Testis (tissue), 2 donors: Measurements from ENCODE around the gene C2CD4D.

Source experiments
- CTCF ChIP-seq, 3 experiments: fragments of 450-650 bp in 2 of 3; fragments of 200-600 bp in 1 of 3; sonication (generic) in 1 of 3; IDR thresholded peaks; one replicate each; pipeline ENCODE4 v1.5.1; 2016 to 2019; ENCODE audit warnings: antibody characterized with exemption in 3 of 3, mild to moderate bottlenecking in 2 of 3, moderate library complexity in 1 of 3
- POLR2A ChIP-seq: fragments of 450-650 bp; IDR thresholded peaks from one replicate; pipeline ENCODE4 v1.6.1; 2017; ENCODE audit warnings: antibody characterized with exemption, mild to moderate bottlenecking, moderate library complexity

GRCh38 chr1:151860504-151861187, 21.0 kb upstream of the C2CD4D start:
- TF ChIP-seq CTCF (IDR thresholded peaks at IDR 0.05) (no peak), POLR2A (no peak)
